NCI-H1417 (cell line): ENCODE measurements around the gene TMEM94.
"Not testable (repeated sequence)": the region's sequence is repeated elsewhere in the genome, so short reads cannot be mapped to it uniquely, and the experiment has no call there.

Experiments
- DNase-seq, 3 experiments: peaks; one replicate each; lab custom pipeline; 2025; lab: John Stamatoyannopoulos, UW

The TMEM94 gene

DNA sequence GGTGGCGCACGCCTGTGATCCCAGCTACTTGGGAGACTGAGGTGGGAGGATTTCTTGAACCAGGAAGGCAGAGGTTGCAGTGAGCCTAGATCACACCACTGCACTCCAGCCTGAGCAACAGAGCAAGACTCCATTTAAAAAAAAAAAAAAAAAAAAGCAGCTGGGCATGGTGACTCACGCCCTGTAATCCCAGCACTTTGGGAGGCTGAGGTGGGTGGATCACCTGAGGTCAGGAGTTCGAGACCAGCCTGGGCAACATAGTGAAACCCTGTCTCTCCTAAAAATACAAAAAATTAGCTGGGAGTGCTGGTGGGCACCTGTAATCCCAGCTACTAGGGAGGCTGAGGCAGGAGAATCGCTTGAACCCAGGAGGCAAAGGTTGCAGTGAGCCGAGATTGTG lies 10.5 kb upstream of the TMEM94 start:
- DNase-seq, result not testable (repeated sequence)

DNA sequence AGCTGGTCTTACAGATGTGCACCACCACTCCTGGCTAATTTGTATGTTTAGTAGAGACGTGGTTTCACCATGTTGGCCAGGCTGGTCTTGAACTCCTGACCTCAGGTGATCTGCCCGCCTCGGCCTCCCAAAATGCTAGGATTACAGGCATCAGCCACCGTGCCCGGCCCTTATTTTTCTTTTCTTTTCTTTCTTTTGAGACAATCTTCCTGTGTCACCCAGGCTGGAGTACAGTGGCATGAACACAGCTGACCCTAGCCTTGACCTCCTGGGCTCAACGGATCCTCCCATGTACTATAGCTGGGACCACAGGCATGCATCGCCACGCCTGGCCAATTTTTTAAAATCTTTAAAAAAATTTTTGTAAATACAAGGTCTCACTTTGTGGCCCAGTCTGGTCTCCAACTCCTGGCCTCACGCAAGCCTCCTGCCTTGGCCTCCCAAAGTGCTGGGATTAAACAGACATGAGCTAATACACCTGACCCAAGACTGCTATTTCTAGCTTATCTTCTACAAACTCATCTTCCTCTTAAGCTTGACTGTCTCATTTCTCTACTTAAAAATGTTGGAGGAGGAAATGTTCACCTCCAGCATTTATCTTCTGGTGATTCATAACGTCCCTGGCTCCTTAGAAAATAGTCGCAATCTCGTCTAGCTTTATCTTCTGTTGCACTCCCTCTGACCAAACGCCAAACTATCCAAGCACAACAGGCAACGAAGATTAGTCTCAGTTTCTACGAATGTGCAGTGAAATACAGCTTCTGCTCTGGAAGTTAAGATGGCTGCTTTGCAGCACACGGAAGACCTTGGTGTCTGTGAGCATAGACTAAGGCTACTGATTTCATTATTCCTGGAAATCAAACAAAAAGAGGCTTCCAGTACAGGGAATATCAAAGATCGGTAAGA lies 8.2 kb upstream of the TMEM94 start:
- DNase-seq, result no peak

DNA sequence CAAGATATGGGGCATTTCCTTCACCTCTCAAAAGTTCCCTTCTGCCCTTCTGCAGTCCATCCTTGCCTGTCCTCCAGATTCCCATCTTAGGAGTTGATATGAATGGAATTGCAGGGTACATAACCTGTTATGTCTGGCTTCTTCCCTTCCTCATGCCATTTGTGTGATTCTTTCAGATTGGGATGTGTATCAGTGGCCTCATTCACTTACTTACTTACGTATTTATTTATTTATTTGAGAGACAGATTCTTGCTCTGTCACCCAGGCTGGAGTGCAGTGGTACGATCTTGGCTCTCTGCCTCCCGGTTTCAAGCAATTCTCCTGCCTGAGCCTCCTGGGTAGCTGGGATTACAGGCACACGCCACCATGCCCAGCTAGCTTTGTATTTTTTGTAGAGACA lies 6.2 kb upstream of the TMEM94 start:
- DNase-seq, result no peak

DNA sequence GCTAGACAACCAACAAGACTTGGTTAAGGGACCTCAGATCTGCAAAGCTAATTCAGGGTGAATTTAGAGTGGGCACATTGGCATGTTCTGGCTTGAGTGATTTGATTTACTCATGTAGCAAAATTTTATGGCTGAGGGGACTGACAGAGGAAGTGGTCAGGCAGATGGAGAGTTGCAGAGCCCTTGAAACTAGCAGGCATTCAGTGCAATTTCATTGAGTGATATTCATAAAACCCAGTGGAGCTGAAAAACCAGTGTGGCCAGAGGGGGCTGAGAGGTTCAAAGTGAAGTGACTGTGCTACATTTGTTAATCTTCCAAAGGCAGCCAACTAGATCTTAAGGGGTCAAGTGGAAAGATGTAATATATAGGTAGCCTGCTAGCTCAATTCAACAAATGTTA lies 2.2 kb upstream of the TMEM94 start:
- peak in 1 of 3 experiments; percentile 9 for DNase-seq

DNA sequence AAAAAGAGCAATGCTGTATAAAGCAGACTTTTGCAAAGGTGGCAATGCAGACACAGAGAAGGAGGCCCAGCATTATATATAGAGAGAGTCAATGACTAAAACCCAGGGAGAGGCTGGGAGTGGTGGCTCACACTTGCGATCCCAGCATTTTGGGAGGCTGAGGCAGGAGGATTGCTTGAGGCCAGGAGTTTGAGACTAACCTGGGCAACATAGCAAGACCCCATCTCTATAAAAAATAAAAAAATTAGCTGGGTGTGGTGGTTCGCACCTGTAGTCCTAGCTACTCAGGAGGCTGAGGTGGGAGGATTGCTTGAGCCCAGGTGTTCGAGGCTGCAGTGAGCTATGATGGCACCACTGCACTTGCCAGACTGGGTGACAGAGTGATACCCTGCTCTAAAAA lies 1.8 kb upstream of the TMEM94 start:
- DNase-seq, result not testable (repeated sequence)

DNA sequence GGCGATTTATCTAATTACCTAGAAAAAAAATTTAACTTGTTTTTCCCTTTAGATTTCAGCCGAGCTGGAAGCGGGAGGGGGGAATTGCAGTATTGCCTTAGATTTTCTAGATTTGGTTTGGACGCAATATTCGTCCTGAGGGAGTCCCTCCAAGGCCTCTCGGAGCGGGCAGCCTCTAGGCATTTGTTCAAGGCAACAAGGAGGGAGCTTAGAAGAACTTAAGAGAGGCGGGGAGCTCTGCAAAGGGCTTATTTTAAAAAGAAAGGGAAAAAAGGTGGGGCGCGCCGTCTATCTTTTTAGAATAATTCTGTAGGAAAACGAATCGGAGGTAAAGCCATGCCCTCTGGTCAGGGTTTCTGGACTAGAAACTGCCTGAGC lies 407 bp upstream of the TMEM94 start:
- no peak for DNase-seq

DNA sequence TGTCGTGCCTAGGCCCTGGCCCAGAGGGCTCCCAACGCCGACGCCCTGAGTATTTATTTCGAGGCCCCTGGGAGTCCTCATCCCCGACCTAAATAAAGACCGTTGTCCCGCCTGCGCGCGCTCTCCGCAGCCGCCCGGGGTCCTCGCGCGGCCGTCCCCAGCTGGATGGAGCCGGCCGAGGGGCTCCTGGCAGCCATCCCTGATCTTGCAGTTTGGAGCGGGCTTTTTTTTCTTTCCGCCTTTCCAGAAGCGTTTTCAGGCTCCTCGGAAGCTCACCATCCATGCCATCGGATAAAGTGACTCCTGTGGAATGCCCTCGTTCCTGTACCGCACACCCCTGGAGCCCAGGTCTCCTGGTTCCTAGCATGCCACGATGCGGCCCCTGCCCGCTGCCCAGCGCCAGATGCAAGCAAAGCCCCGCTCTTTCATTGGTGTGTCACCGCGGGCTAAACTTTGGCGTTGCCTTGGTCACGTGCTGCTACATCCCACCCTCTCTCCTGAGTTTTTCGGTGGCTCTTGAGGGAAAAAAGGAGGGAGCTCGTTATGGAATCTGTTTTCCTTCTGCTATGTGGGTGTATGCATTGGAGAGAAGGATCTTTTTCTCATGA lies 716 bp downstream of the TMEM94 start:
- DNase-seq, result peak; percentile 27 to 78 (median 70)

DNA sequence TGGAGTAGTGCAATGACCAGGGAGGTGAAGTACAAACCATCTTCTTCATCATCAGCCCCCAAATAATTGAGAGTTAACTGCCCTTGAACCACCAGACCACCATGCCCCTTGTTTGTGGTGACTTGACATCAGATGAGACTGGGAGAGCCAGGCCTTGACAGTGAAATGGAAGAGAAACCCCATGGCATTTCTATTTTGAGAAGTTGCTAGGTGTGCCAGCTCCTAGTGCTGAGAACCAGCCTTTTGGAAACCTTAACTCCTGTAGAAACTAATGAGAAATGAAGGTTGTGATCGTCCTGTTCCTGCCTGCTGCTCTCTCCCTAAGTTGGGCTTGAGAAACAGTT lies 2.8 kb downstream of the TMEM94 start:
- DNase-seq, result no peak

DNA sequence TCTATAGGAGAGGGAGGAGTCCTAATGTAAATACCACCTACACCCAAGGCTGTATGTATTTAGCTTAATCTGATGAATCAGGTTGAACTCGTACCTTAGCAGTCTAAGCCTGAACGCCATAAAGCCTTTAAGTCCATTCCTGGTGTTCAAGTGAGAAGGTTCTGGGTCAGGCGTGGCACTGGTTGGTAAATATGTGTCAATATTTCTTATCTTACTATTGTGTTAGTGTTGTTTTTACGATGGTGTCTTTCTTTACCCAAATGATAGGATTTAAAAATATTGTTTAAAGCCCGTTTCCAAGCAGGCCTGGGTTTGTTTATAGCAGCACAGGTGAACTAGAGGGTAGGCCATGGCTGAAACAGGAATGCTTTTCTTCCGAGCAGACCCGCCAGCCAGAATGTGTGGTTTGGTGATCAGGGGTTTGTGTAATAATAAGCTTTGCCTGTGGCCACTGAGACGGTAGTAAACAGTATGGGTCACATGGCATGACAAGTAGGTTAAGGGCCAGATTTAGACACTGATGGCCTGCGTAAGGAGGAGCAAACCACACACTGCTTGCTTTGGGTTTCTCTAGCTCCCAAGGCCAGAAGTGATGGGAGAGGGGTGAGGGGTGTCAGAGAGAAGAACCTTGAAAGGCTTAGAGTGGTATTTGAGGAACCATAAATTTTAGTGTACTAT lies 3.3 kb downstream of the TMEM94 start:
- DNase-seq, result peak in 1 of 3 experiments; percentile 3

DNA sequence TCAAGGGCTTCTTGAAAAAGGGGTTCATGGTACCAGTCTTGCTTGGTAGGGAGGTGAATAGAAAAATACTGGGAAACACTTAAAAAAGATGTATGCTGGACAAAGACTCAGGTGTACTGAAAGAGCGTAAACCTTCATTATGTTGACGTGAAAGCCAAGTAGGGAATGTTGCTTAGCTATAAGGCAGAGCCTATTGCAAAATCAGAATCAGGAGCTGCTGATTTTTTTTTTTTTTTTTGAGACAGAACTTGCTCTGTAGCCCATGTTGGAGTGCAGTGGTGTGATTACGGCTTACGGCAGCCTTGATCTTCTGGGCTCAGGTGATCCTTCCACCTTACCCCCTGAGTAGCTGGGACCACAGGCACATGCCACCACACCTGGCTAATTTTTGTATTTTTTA lies 3.9 kb downstream of the TMEM94 start:
- DNase-seq, result no peak

DNA sequence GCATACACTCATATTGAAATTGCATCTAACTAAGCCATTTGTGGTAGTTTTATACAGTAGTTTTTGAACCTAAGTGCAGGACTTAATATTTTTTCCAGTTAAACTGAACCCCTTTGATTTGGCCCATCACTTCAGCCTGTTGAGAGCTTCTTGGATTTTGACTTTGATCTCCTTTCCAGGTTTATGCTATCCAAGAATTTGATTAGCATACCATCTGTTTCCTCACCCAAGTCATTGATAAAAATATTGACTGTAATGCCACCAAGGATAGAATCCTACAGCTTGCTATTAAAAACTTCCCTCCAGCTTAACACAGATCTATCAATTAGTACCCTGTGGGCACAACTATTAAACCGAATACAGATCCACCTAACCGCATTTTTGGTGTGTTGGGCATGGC lies 7.2 kb downstream of the TMEM94 start:
- no peak for DNase-seq

DNA sequence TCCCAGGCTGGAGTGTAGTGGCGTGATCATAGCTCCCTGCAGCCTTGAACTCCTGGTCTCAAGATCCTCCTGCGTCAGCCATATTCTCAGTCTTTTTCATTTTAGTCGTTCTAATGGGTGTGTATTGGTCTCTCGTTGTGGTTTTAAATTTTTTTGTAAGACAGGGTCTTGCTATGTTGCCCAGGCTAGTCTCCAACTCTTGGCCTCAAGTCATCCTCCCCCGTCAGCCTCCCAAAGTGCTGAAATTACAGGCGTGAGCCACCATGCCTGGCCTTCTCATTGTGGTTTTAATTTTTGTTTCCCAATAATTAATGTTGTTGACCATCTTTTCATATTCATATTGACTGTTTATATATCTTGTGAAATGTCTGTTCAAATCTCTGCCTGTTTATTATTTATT lies 8.6 kb downstream of the TMEM94 start:
- DNase-seq, result no peak

DNA sequence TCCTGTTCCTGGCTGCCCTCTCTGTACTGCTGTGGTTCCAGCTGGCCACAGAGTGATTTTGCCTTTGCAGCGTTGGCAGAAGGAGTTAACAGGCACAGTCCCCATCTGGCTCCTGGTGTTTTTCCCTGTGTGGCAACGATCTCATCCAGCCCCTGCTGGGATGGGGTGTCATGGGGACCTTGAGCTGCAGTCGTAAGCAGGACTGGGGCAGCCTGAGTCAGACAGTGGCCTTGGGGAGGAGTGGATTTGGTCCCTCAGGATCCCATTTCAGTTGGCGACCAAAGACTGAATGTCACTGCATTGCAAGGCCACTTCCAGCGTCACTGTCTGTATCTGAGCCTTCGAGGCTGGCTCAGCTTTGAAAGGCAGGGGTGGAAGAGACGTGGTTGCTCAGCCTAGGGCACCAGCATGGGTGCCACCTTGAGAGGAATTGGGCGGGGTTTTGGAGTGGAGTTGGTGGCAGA lies 11.9 kb downstream of the TMEM94 start:
- DNase-seq, result no peak

DNA sequence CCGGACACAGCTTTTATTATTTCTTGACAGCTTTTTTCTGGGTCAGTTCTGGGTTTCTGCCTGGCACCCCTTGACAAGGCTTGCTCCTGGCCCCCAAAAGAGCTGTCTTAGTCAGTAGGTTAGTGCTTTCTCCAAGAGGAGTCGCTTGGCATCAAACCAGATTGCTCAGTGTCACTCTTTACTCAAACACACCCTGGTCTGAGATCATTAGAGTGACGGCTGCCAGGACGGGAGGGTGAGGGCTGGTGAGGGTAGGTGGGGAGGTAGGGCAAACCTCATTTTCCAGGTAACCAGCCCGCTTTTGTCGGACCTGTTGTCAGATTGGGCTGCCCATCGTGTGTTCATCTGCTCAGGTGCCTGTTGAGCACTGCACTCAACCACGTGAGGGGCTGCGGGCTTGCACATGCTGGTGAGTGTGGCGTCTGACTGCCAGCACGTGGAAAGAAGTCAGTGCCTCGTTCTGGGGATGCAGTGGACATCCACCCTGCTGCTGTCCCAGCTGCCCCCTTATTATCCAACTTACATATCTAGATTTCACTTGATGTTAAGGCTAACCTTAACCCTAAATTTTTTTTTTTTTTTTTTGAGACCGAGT lies 12.4 kb downstream of the TMEM94 start:
- no peak for DNase-seq

DNA sequence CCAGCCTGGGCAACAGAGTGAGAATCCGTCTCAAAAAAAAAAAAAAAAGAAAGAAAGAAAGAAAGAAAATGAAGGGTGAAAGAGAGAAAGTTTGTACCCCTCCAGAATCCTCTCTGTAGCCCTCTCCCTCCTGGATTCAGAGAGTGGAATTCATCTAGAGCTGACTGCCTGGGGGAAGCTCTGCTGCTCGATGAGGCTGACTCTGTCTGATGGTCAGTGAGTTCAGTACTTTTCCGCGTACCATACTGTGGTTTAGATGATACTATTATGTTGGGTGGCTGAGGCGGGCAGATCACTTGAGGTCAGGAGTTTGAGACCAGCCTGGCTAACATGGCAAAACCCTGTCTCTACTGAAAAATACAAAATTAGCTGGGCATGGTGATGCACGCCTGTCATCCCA lies 14.8 kb downstream of the TMEM94 start:
- DNase-seq, result no peak

DNA sequence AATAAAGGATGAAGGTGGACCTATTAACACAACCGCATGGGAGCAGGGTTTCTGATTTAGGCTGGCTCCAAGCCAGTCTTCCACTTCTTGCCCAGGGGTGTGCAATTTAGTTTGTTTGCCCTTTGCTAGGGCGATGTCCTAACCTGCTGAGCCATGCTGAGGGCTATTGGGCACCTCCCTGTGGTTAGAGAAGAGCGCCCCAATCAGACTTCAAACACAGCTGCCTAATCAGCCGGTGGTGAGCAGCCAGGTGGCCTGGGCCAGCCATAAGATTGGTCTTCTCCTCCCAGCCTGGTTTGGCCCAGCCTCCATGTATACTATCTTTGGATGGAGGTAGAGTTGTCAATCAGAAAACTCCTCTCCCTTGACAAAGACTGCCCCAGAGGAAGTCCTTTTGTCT lies 15.7 kb downstream of the TMEM94 start:
- peak; percentile 7 to 92 (median 76) for DNase-seq

DNA sequence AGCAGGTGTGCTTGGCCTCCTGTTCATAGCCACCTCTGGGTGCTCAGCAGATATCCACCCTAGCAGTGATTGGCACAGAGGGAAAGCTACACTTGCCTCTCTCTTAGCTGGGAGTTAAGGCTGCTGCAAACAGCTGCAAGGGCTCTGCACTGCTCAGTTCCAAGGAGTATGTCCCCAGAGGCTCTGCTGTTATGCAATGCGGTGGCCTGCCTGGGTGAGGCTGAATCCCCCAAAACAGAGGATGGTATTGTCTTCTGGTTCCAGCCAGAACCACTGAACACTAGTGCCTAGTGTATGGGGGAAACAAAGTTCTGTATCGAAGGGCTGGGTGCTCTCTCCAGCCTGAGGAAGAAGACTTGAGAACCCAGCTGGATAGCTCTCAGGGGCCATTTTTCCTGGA lies 16.8 kb downstream of the TMEM94 start:
- no peak for DNase-seq

DNA sequence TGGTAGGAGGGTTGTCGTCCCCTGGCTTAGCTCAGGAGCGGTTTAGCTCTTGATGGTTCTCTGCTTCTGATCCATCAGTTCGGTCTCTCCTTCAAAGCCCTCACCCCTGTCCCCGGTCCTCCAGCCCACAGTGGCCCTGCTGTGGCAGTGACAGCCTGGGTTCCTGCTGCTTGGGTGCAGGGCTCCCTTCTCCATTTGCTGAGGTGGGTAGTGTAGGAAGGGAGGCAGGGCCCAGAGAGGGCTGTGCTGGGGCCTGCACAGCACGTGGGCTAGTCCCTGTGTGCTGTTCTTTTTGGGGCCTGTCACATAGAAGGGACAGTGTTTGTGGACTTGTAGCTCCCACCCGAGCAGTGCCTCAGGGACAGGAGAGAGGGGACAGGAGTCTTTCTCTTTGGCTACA lies 18.3 kb downstream of the TMEM94 start:
- DNase-seq, result no peak

DNA sequence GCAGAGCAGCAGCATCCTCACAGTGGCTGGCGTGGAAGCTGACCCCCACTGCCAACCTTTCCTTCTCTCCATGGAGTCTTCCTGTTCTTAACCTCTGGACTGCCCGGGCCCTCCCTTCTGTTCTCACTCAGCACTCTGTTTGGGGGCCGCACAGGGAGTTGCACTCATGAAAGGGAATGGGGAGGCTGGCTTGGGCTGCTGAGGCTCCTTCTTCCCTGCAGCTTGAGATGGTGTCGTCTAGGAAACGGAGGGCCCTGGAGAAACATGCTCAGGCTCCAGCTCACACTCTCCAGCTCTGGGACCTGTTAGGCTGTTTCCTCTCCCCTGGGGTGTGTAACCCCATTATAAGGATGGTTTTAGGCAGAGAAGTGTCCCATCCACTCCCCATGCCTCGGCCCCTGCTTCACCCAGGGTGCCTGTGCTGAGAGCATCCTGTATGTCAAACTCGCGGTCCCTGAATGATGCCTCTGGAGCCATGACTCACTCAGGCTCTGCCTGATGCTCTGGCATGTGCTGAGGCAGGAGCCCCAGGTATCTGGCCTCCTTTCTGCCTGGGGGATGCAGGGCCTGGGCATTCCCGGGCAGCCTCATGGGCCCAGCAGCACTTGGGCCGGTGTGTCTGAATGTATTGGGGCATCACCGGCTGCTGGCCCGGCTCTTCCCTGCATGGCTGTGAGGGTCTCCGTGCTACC lies 18.9 kb downstream of the TMEM94 start:
- no peak for DNase-seq

DNA sequence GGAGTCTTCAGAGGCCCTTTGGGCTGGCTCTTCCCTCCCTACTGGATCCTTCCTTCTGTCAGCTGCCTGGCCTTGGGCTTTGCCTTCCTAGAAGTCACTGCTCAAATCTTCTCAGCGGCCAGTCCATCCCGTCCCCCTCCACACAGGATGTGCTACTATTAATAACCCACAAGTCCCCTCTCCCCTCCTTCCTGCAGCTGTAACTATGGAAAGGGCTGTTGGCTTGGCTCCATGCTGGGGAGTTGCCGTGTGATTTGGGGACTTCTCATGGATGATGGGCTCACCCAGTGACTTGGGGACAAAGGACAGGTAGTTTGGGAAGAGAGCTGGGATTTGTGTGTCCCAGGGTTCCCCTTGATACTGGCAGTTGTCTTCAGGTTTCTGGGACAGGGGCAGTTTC lies 19.4 kb downstream of the TMEM94 start:
- no peak for DNase-seq

DNA sequence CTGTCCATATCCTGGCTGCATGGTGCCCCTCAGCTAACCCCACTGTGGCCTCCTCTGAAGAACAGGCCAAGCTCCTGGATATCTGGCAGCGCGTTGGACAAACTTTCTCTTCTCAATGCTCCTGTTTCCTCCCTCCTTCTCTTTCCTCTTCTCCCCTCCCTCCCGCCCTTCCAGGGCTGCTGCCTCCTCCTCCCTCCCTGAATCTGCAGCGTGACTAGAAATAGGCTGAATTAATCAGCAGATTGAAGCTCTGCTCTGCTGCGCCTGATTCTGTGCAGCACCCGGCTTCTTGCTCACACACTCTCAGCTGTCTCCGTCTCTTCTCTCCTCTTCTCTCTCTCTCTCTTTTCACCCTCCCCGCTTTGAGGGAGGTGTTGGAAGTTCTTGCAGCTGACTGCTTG lies 19.8 kb downstream of the TMEM94 start:
- DNase-seq, result no peak
